Stomach (tissue), 8 donors: ENCODE data around the gene KRABD2.
"Not testable (repeated sequence)": the region's sequence is repeated elsewhere in the genome, so short reads cannot be mapped to it uniquely, and the experiment has no call there.

ENCODE experiments used
- DNase-seq, 2 donors: peaks; one replicate each; pipeline versions ENCODE4 v3.0.0 to v3.0.0-alpha.2; 2013 to 2019
- H3K27ac ChIP-seq, 5 donors: fragments of 200-600 bp in 4 of 5; sonication (generic) in 4 of 5; one replicate each; pipeline ENCODE4 v1.5.1; 2013 to 2019; ENCODE audit warnings: mild to moderate bottlenecking in 1 of 5, moderate library complexity in 1 of 5
- H3K27me3 ChIP-seq, 3 donors: fragments of 200-600 bp; sonication (generic); one replicate each; pipeline ENCODE4 v1.5.1; 2017 to 2019; ENCODE audit warnings: mixed run types in 1 of 3
- H3K36me3 ChIP-seq, 4 donors: fragments of 200-600 bp; sonication (generic); 1 replicate in 3 of 4; 2 replicates in 1 of 4; pipeline ENCODE4 v1.5.1; 2016 to 2019
- H3K4me1 ChIP-seq, 4 donors: fragments of 200-600 bp; sonication (generic); one replicate each; pipeline ENCODE4 v1.5.1; 2016 to 2019
- H3K4me3 ChIP-seq, 4 donors: fragments of 200-600 bp; sonication (generic) in 3 of 4; one replicate each; pipeline ENCODE4 v1.5.1; 2016 to 2019; ENCODE audit warnings: mild to moderate bottlenecking in 1 of 4
- H3K9me3 ChIP-seq, 4 donors: fragments of 200-600 bp; sonication (generic); one replicate each; pipeline ENCODE4 v1.5.1; 2016 to 2019
- CTCF ChIP-seq, 7 experiments: fragments of 450-650 bp in 4 of 7; fragments of 200-600 bp in 3 of 7; sonication (generic) in 3 of 7; IDR thresholded peaks; one replicate each; pipeline ENCODE4 v1.5.1; 2016 to 2019; ENCODE audit warnings: antibody characterized with exemption in 7 of 7, control low read depth in 2 of 7, mild to moderate bottlenecking in 1 of 7
- EP300 ChIP-seq: sonication (generic); formaldehyde crosslinking; IDR thresholded peaks from one replicate; pipeline ENCODE4 v1.6.1; 2017; ENCODE audit warnings: antibody characterized with exemption
- POLR2A ChIP-seq, 4 donors: fragments of 450-650 bp; IDR thresholded peaks; one replicate each; pipeline ENCODE4 v1.6.1; 2016; ENCODE audit warnings: antibody characterized with exemption in 4 of 4, control low read depth in 2 of 4, mild to moderate bottlenecking in 1 of 4, moderate library complexity in 1 of 4
- POLR2AphosphoS5 ChIP-seq, 3 donors: sonication (generic); formaldehyde crosslinking; IDR thresholded peaks; one replicate each; pipeline ENCODE4 v1.6.1; 2016; ENCODE audit warnings: antibody characterized with exemption in 3 of 3
- WGBS, 5 donors: extraction: QIAGEN DNeasy Blood & Tissue Kit in 3 of 5; methylation state at CpG; one replicate each; pipeline versions ENCODE4 v1.1.5 to v1.1.7; 2013 to 2018; 5-methylcytosine and 5-hydroxymethylcytosine counted together
- intact Hi-C: fragments of 100-400 bp; cut with DNase I; formaldehyde crosslinking; loops from one replicate; pipeline ENCODE4 v1.15.1; 2023; ENCODE audit warnings: low total_unique reads
- donor health status: healthy with polysubstance abuse.
- donor health status: Bipolar disorder and iron deficiency.
- donor health status: healthy.

KRABD2 gene

GRCh38 chr17:8375738-8376259, 705 bp downstream of the KRABD2 start:
- Histone ChIP-seq H3K4me1 (peaks cover 26 to 56% (median 43%) of the 10 kb centered on the region in 4 donors), H3K27me3 (no peaks in the 10 kb centered on the region), H3K27ac (peak overlapping the region; percentile 83 to 90 (median 89)), H3K4me3 (peak overlapping the region; percentile 61 to 78 (median 69)), H3K9me3 (no peaks in the 10 kb centered on the region), H3K36me3 (peaks cover 35 to 52% (median 47%) of the 10 kb centered on the region in 4 donors)
- whole genome bisulfite sequencing, 5 donors: 9 to 21% (median 12%) methylated on average over 18 of the region's 18 CpGs
- intact Hi-C loops: no loop called here
- DNase-seq: peak in 1 of 2 donors; percentile 75
- no peak for TF ChIP-seq POLR2AphosphoS5 (IDR thresholded peaks at IDR 0.05)
- TF ChIP-seq POLR2A (IDR thresholded peaks at IDR 0.05): no peak
- TF ChIP-seq EP300: no peak
- no peak for TF ChIP-seq CTCF (IDR thresholded peaks at IDR 0.05)

- H3K4me3 ChIP-seq, intact Hi-C loops, H3K27ac ChIP-seq, H3K27me3 ChIP-seq, H3K9me3 ChIP-seq, DNase-seq: not testable (repeated sequence)
- 92 to 98% (median 95%) methylated on average over 11 to 26 of the region's 26 CpGs for WGBS, 5 donors
- peaks cover 17 to 37% (median 27%) of the 10 kb centered on the region in 4 donors for H3K4me1 ChIP-seq
- peaks cover 26 to 50% (median 42%) of the 10 kb centered on the region in 4 donors for H3K36me3 ChIP-seq
Measured at GRCh38 chr17:8373856-8374255, 2.6 kb downstream of the KRABD2 start.

- WGBS, 5 donors: 84 to 87% (median 86%) methylated on average over 7 of the region's 7 CpGs
- intact Hi-C loops: no loop called here
Measured at GRCh38 chr17:8372422-8372821, 4.1 kb downstream of the KRABD2 start.

GRCh38 chr17:8371786-8372185, 4.7 kb downstream of the KRABD2 start:
- no peak overlapping the region for H3K4me3 ChIP-seq
- DNase-seq: no peak
- WGBS, 5 donors: 74 to 85% (median 80%) methylated on average over 4 of the region's 4 CpGs
- intact Hi-C loops: no loop called here
- H3K27me3 ChIP-seq: no peaks in the 10 kb centered on the region
- no peaks in the 10 kb centered on the region for H3K9me3 ChIP-seq
- TF ChIP-seq POLR2AphosphoS5 (IDR thresholded peaks at IDR 0.05) (no peak), POLR2A (IDR thresholded peaks at IDR 0.05) (no peak), CTCF (IDR thresholded peaks at IDR 0.05) (no peak), EP300 (no peak)
- peaks cover 9 to 37% (median 31%) of the 10 kb centered on the region in 4 donors for H3K36me3 ChIP-seq
- H3K27ac ChIP-seq: no peak overlapping the region
- H3K4me1 ChIP-seq: peaks cover 12 to 24% (median 17%) of the 10 kb centered on the region in 4 donors

More at GRCh38 chr17:8372422-8372821, 4.1 kb downstream of the KRABD2 start:
- TF ChIP-seq POLR2A (IDR thresholded peaks at IDR 0.05): no peak
- no peak for TF ChIP-seq EP300
- no peak for TF ChIP-seq POLR2AphosphoS5 (IDR thresholded peaks at IDR 0.05)
- TF ChIP-seq CTCF (IDR thresholded peaks at IDR 0.05): no peak
- Histone ChIP-seq H3K9me3 (no peaks in the 10 kb centered on the region), H3K27ac (no peak overlapping the region), H3K36me3 (peaks cover 15 to 43% (median 36%) of the 10 kb centered on the region in 4 donors), H3K4me1 (peaks cover 17 to 30% (median 23%) of the 10 kb centered on the region in 4 donors), H3K4me3 (no peak overlapping the region), H3K27me3 (no peaks in the 10 kb centered on the region)
- DNase-seq: no peak

- no peak overlapping the region for H3K27ac ChIP-seq
- no peak overlapping the region for H3K4me3 ChIP-seq
- WGBS, 5 donors: 84 to 95% (median 90%) methylated on average over 8 of the region's 8 CpGs
- peaks cover 9 to 42% (median 30%) of the 10 kb centered on the region in 4 donors for H3K36me3 ChIP-seq
- intact Hi-C loops: no loop called here
- peaks cover 0 to 13% (median 2%) of the 10 kb centered on the region in 4 donors for H3K4me1 ChIP-seq
- no peaks in the 10 kb centered on the region for H3K27me3 ChIP-seq
- DNase-seq: no peak
- H3K9me3 ChIP-seq: no peaks in the 10 kb centered on the region
- TF ChIP-seq POLR2AphosphoS5 (IDR thresholded peaks at IDR 0.05): no peak
- TF ChIP-seq POLR2A (IDR thresholded peaks at IDR 0.05): no peak
- no peak for TF ChIP-seq CTCF (IDR thresholded peaks at IDR 0.05)
- no peak for TF ChIP-seq EP300
Measured at GRCh38 chr17:8369944-8370343, 6.6 kb downstream of the KRABD2 start.
